GM19463 (cell line): ENCODE results near the gene PAGR1.
"Not testable (repeated sequence)": the region's sequence is repeated elsewhere in the genome, so short reads cannot be mapped to it uniquely, and the experiment has no call there.

Experiments
- ATAC-seq: cut with Tn5 transposase; IDR thresholded peaks from one replicate; pipeline ENCODE4 v1.9.1; 2021; ENCODE audit warnings: mild to moderate bottlenecking, moderate library complexity; ENCODE audit not compliant: unreplicated experiment

The PAGR1 gene

GRCh38 chr16:29811896-29812665, 3.9 kb upstream of the PAGR1 start, which contains the start of gene PRRT2:
Gene PRRT2 (plus strand): TSS chr16:29812193. CDS start chr16:29813055, 862 bp downstream.
- ATAC-seq: no peak

- no peak for ATAC-seq
These were observed 3.0 kb upstream of the PAGR1 start for GRCh38 chr16:29812754-29813643.

GRCh38 chr16:29813644-29814562, 2.0 kb upstream of the PAGR1 start:
- no peak for ATAC-seq

- no peak for ATAC-seq
These were observed 1.4 kb upstream of the PAGR1 start for GRCh38 chr16:29814592-29814991.

GRCh38 chr16:29815032-29815721, 775 bp upstream of the PAGR1 start:
- ATAC-seq: no peak

GRCh38 chr16:29816694-29817441, 916 bp downstream of the PAGR1 start:
- peak; percentile 14 for ATAC-seq

- ATAC-seq: no peak
These were observed 2.1 kb downstream of the PAGR1 start for GRCh38 chr16:29818082-29818481.

GRCh38 chr16:29819506-29819905, 3.6 kb downstream of the PAGR1 start:
- no peak for ATAC-seq

GRCh38 chr16:29820271-29820701, 4.3 kb downstream of the PAGR1 start, which contains the start of gene MVP:
Gene MVP (plus strand): TSS chr16:29820462. CDS start chr16:29830550, 10,088 bp downstream.
- ATAC-seq: no peak

GRCh38 chr16:29820730-29821642, 5.0 kb downstream of the PAGR1 start:
- peak; percentile 46 for ATAC-seq

- ATAC-seq: no peak
These were observed 5.7 kb downstream of the PAGR1 start for GRCh38 chr16:29821643-29822115.

- ATAC-seq: no peak
These were observed 8.7 kb downstream of the PAGR1 start for GRCh38 chr16:29824589-29825144.

GRCh38 chr16:29825145-29826044, 9.4 kb downstream of the PAGR1 start:
- no peak for ATAC-seq

- ATAC-seq: no peak
These were observed 10.4 kb downstream of the PAGR1 start for GRCh38 chr16:29826342-29826695.

GRCh38 chr16:29830774-29831173, 14.8 kb downstream of the PAGR1 start:
- no peak for ATAC-seq

GRCh38 chr16:29831490-29831889, 15.5 kb downstream of the PAGR1 start:
- no peak for ATAC-seq

- not testable (repeated sequence) for ATAC-seq
These were observed 17.3 kb downstream of the PAGR1 start for GRCh38 chr16:29833219-29833618.
